Mucosa of descending colon (tissue), 3 donors: Measurements from ENCODE around the gene MTHFD2. TPM values are rescaled to one million over a fixed set of nuclear protein-coding genes. Genes with fewer than 3 reads are reported as not detected.

Source experiments
- ATAC-seq: fragments of 200-7000 bp; cut with Tn5 transposase; one replicate; pipeline ENCODE4 v1.9.1; 2020; ENCODE audit warnings: mild to moderate bottlenecking, moderate library complexity
- DNase-seq, 3 donors: peaks; one replicate each; pipeline ENCODE4 v3.0.0-alpha.2; 2020
- H3K36me3 ChIP-seq: fragments of 200-600 bp; one replicate; pipeline ENCODE4 v1.8.0; 2021; ENCODE audit warnings: low read depth, mild to moderate bottlenecking
- H3K4me1 ChIP-seq: fragments of 200-600 bp; one replicate; pipeline ENCODE4 v1.8.0; 2021; ENCODE audit warnings: low read depth, mild to moderate bottlenecking
- H3K4me3 ChIP-seq: fragments of 200-600 bp; one replicate; pipeline ENCODE4 v1.8.0; 2021; ENCODE audit warnings: mild to moderate bottlenecking
- H3K9me3 ChIP-seq: fragments of 200-600 bp; one replicate; pipeline ENCODE4 v1.8.0; 2021; ENCODE audit warnings: mild to moderate bottlenecking
- intact Hi-C, 2 donors: fragments of 100-400 bp; cut with DNase I in 1 of 2; cut with micrococcal nuclease in 1 of 2; formaldehyde crosslinking; loops; one replicate each; pipeline versions ENCODE4 v1.11.0 to v1.11.1; 2022; cut with DNase I, micrococcal nuclease
- total RNA-seq, 3 donors: library from RNA; stranded (reverse); fragmentation: NEBNext Ultra II Directional in 2 of 3; extraction: Animal tissue kit (Norgen Biotek cat#: 25700) in 2 of 3; gene quantifications; one replicate each; pipeline versions ENCODE4 v1.2.1 to v1.2.4, GENCODE V29; 2021 to 2023
- TF ChIP-seq, protein P1 (sequence below): fragments of 200-600 bp; IDR thresholded peaks from one replicate; pipeline ENCODE4 v1.8.0; 2022; ENCODE audit warnings: antibody characterized with exemption, mild to moderate bottlenecking
- donor health status: DM: no; HTN: no; CAD: no; lungs with moderate emphysema.
- donor health status: DM: no; HTN: no; CAD: no.
- donor health status: DM: no; HTN: yes; CAD: no.

Gene MTHFD2
- total RNA-seq, 3 donors from 2014 or later, result 18.6 to 42.2 (median 19.3) TPM

DNA sequence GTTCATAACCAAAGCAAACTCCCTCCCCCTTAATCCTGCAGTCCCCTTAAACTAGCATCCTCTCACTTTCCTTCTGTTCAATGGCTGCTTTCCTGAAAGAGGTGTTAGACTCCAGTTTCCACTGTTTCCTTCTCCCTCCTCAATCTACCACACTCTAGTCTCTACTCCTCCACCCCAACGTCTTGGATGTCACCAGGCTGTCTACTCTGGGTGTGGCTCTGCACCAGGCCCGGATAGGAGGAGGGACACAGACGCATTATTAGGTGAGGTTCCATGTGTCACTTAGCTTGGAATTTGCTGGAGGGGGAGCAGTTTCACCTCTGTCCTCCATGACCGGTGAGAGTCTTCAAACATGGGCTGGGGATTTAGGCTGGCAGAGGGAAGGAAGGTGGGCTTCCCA is 61.3 kb downstream of the MTHFD2 start:
- Histone ChIP-seq H3K36me3 (no peaks in the 10 kb centered on the region), H3K9me3 (no peaks in the 10 kb centered on the region), H3K4me1 (no peaks in the 10 kb centered on the region), H3K4me3 (no peak overlapping the region)
- intact Hi-C loops, result loop anchor here in 1 of 2 donors (10.0 kb wide), 1 partner anchor 75 kb away; no protein-coding TSS in a partner anchor
- ATAC-seq (no peak), DNase-seq (no peak)
- TF ChIP-seq, protein P1, sequence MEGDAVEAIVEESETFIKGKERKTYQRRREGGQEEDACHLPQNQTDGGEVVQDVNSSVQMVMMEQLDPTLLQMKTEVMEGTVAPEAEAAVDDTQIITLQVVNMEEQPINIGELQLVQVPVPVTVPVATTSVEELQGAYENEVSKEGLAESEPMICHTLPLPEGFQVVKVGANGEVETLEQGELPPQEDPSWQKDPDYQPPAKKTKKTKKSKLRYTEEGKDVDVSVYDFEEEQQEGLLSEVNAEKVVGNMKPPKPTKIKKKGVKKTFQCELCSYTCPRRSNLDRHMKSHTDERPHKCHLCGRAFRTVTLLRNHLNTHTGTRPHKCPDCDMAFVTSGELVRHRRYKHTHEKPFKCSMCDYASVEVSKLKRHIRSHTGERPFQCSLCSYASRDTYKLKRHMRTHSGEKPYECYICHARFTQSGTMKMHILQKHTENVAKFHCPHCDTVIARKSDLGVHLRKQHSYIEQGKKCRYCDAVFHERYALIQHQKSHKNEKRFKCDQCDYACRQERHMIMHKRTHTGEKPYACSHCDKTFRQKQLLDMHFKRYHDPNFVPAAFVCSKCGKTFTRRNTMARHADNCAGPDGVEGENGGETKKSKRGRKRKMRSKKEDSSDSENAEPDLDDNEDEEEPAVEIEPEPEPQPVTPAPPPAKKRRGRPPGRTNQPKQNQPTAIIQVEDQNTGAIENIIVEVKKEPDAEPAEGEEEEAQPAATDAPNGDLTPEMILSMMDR, result no peak

DNA sequence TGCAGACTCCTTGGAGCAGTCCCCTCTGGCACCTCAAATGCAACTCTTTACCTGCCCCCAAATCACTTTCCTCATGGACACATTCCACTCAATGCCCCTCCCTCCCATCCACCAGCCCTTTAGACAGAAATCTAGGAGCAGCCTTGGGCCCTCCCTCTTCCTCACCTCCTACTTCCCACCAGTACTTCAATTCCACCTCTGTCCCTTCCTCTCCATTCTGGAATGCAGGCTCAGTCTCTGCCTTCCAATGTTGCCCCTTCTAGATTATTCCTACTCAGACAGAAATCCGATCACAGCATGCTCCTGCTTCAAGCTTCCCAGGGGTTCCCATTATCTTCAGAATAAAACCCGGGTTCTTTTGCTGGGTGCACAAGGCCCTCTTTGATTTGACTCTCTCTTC is 62.1 kb downstream of the MTHFD2 start:
- no peak for ATAC-seq
- no peaks in the 10 kb centered on the region for H3K36me3 ChIP-seq
- no peak overlapping the region for H3K4me3 ChIP-seq
- no peaks in the 10 kb centered on the region for H3K4me1 ChIP-seq
- intact Hi-C loops, result loop anchor here in 1 of 2 donors (10.0 kb wide), 1 partner anchor 74 kb away; no protein-coding TSS in a partner anchor
- TF ChIP-seq, protein P1, result no peak
- H3K9me3 ChIP-seq, result no peaks in the 10 kb centered on the region
- no peak for DNase-seq

DNA sequence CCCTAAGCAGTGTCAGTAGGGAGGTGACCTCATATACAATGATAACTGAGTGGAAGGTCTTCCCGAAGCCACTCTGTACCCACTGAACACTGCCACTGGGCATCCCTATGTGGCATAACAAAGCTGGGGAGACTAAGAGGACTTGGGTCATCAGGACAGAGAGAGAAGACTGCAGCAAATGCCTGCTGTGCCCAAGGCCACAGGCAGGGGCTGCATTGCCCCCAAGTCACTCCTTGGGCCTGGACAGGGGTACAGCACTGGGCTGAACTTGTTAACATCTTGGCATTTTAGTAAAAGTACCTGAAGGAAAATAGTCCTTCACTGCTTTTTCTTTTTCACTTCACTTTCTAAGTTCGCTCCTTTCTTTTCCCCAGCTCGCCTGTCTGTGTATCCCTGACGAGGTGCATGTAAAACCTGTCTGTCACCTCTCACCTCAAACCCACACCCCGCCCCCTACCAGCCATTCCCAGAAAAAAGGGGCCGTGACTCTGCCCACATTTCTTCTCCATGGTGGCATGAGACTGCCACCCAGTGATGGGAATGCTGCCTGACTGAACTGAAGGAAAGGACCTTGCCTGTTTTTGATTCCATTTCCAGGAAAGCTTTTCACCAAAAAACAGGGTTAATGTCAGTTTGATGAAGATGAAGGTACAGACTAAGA is 62.9 kb downstream of the MTHFD2 start:
- DNase-seq (peak in 2 of 3 donors; percentile 41 to 57), ATAC-seq (peak; percentile 79)
- intact Hi-C loops, result loop anchor here in 1 of 2 donors (10.0 kb wide), 1 partner anchor 73 kb away; no protein-coding TSS in a partner anchor

DNA sequence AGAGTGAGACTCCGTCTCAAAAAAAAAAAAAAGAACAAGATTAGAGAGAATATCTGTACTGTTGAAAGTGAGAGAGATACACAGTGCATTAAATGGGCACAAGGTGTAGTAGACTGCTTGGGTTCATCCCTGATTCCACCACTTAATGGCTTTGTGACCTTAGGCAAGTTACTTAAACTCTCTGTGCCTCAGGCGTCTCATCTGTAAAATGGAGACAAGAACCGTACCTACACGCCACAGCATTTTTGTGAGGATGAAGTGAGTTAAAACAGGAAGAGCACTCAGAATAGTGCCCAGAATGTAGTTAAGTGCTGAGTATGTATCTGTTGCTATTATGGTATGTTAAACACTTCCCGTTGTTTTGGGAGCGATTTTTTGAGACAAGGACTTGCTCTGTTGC is 64.3 kb downstream of the MTHFD2 start:
- no peaks in the 10 kb centered on the region for H3K4me1 ChIP-seq
- no peaks in the 10 kb centered on the region for H3K36me3 ChIP-seq
- H3K9me3 ChIP-seq, result no peaks in the 10 kb centered on the region
- no peak for DNase-seq
- ATAC-seq, result no peak
- no peak overlapping the region for H3K4me3 ChIP-seq
- intact Hi-C loops, result loop anchor here in 1 of 2 donors (10.0 kb wide), 1 partner anchor 72 kb away; no protein-coding TSS in a partner anchor
- TF ChIP-seq, protein P1, result no peak

More for the DNA sequence above, 62.9 kb downstream of the MTHFD2 start:
- no peak overlapping the region for H3K4me3 ChIP-seq
- H3K9me3 ChIP-seq, result no peaks in the 10 kb centered on the region
- TF ChIP-seq, protein P1, result no peak
- H3K36me3 ChIP-seq, result no peaks in the 10 kb centered on the region
- no peaks in the 10 kb centered on the region for H3K4me1 ChIP-seq

DNA sequence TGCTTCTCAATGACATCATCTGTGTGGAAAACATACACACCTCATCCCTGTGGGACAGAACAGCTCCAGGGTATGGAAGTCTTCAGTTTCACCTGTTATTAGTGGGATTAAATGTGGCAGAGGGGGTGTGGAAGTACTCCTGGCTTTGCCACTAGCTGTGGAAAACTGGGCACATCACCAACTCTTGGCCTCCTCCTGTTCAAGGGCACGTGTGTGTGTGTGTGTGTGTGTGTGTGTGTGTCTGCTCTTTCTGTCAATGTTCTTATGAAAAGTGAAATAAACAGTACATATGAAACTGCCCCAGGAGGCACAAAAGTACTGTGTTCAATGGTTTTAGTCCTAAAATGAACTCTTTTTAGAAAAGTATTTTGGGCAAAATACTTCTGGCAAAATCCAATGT is 65.9 kb downstream of the MTHFD2 start:
- intact Hi-C loops, result loop anchor here in 1 of 2 donors (10.0 kb wide), 1 partner anchor 71 kb away; no protein-coding TSS in a partner anchor
- H3K36me3 ChIP-seq, result no peaks in the 10 kb centered on the region

More for the DNA sequence above, 65.9 kb downstream of the MTHFD2 start:
- H3K4me1 ChIP-seq, result no peaks in the 10 kb centered on the region
- ATAC-seq (no peak), DNase-seq (no peak)
- H3K4me3 ChIP-seq, result no peak overlapping the region
- TF ChIP-seq, protein P1, result no peak
- no peaks in the 10 kb centered on the region for H3K9me3 ChIP-seq
